BJ (cell line): ENCODE results near the gene SLC7A8. TPM values are rescaled to one million over a fixed set of nuclear protein-coding genes. Genes with fewer than 3 reads are reported as not detected.

ENCODE experiments used
- CTCF ChIA-PET: fragments of 350-600 bp; formaldehyde crosslinking; extraction: SDS; loops from one replicate; lab custom pipeline; 2021; ENCODE audit warnings: antibody characterized with exemption, inconsistent platforms; lab: Yijun Ruan, JAX
- POLR2A ChIA-PET: fragments of 300-600 bp; sonication (Branson Sonifier 250); formaldehyde crosslinking; extraction: SDS; loops from one replicate; lab custom pipeline; 2021; ENCODE audit warnings: antibody characterized with exemption; lab: Charles Lee
- DNase-seq: peaks from one replicate; pipeline ENCODE4 v3.0.0-alpha.2; 2011; ENCODE audit warnings: low read depth
- H3K27me3 ChIP-seq: 2 replicates; pipeline ENCODE4 v1.6.0; 2011; ENCODE audit warnings: low read length; ENCODE audit not compliant: control insufficient read depth, insufficient read depth
- H3K36me3 ChIP-seq: 2 replicates; pipeline ENCODE4 v1.5.1; 2011; ENCODE audit warnings: low read length; ENCODE audit not compliant: control insufficient read depth, insufficient read depth
- H3K4me3 ChIP-seq: 2 replicates; pipeline ENCODE4 v1.5.1; 2011; ENCODE audit warnings: low read depth, mild to moderate bottlenecking, control low read depth, low read length
- CTCF ChIP-seq: IDR thresholded peaks from 2 replicates; pipeline ENCODE4 v1.5.1; 2011; ENCODE audit warnings: low read depth, mild to moderate bottlenecking, control low read depth, inconsistent platforms, low read length, moderate library complexity; ENCODE audit not compliant: insufficient read depth
- polyA plus RNA-seq: library from polyadenylated mRNA; depleted of rRNA; stranded (reverse); fragments of >200 nt; gene quantifications from 2 replicates; pipeline ENCODE4 v1.2.3, GENCODE V29; 2011

The SLC7A8 gene
- polyA plus RNA-seq, 1 experiment = 4.6 TPM

- Histone ChIP-seq H3K27me3 (no peaks in the 10 kb centered on the region), H3K36me3 (peaks cover 10% of the 10 kb centered on the region), H3K4me3 (peak within 1 kb of the TSS; percentile 89)
- POLR2A ChIA-PET = interaction anchor here (0.6 to 1.5 kb wide), 8 partner anchors 9 to 66 kb away, joined by 3 to 10 read pairs (median 3); no protein-coding TSS in a partner anchor
- CTCF ChIA-PET = interaction anchor here (0.6 to 3.3 kb wide), 21 partner anchors 8 to 125 kb away, joined by 3 to 43 read pairs (median 3); partner anchors contain the start of genes AJUBA and CDH24
- no peak for TF ChIP-seq CTCF
- DNase-seq = peak; percentile 99
Measured at GRCh38 chr14:23095196-23096108, 88.0 kb downstream of the SLC7A8 start, which contains the start of gene C14orf119. Gene C14orf119 (plus strand): TSS chr14:23095505. CDS start chr14:23097659, 2,154 bp downstream.

- POLR2A ChIA-PET = interaction anchor here (0.5 to 1.5 kb wide), 11 partner anchors 8 to 117 kb away, joined by 3 to 10 read pairs (median 3); no protein-coding TSS in a partner anchor
- no peaks in the 10 kb centered on the region for H3K27me3 ChIP-seq
- H3K4me3 ChIP-seq = peak within 1 kb of the TSS; percentile 89
- no peak for TF ChIP-seq CTCF
- DNase-seq = peak; percentile 56
- CTCF ChIA-PET = interaction anchor here (0.6 to 3.3 kb wide), 24 partner anchors 9 to 126 kb away, joined by 3 to 43 read pairs (median 3); partner anchors contain the start of genes AJUBA and CDH24
- H3K36me3 ChIP-seq = peaks cover 15% of the 10 kb centered on the region
Measured at GRCh38 chr14:23094666-23095195, 88.7 kb downstream of the SLC7A8 start, which contains the start of gene ACIN1. Gene ACIN1 (minus strand): TSS chr14:23095136. CDS start chr14:23095112, 24 bp downstream.

GRCh38 chr14:23093991-23094665 is 89.3 kb downstream of the SLC7A8 start:
- Histone ChIP-seq H3K27me3 (no peaks in the 10 kb centered on the region), H3K4me3 (peak overlapping the region; percentile 89), H3K36me3 (peaks cover 16% of the 10 kb centered on the region)
- no peak for DNase-seq
- ChIA-PET POLR2A (interaction anchor here (0.5 to 1.5 kb wide), 5 partner anchors 12 to 116 kb away, joined by 3 to 10 read pairs (median 6); no protein-coding TSS in a partner anchor), CTCF (interaction anchor here (0.8 to 3.3 kb wide), 16 partner anchors 8 to 117 kb away, joined by 3 to 43 read pairs (median 4); partner anchors contain the start of genes AJUBA and CDH24)
- peak; percentile 43 for TF ChIP-seq CTCF

GRCh38 chr14:23093526-23093925 is 89.9 kb downstream of the SLC7A8 start:
- no peak for TF ChIP-seq CTCF
- H3K36me3 ChIP-seq = peaks cover 16% of the 10 kb centered on the region
- peak overlapping the region; percentile 89 for H3K4me3 ChIP-seq
- DNase-seq = no peak
- CTCF ChIA-PET = interaction anchor here (0.8 to 3.3 kb wide), 6 partner anchors 13 to 69 kb away, joined by 3 to 43 read pairs (median 12); partner anchors contain the start of gene CDH24
- no peaks in the 10 kb centered on the region for H3K27me3 ChIP-seq
- POLR2A ChIA-PET = no interaction called here
